KOPT-K1 (cell line): ENCODE measurements around the gene PPFIA1.
"Not testable (repeated sequence)": the region's sequence is repeated elsewhere in the genome, so short reads cannot be mapped to it uniquely, and the experiment has no call there.

ENCODE experiments used
- H3K27ac ChIP-seq: fragments of 200-600 bp; sonication (generic); 2 replicates; pipeline ENCODE4 v1.5.1; 2016; ENCODE audit warnings: antibody characterized with exemption, mild to moderate bottlenecking, low read depth, low read length; ENCODE audit not compliant: poor library complexity, severe bottlenecking
- H3K36me3 ChIP-seq: fragments of 200-600 bp; sonication (generic); 2 replicates; pipeline ENCODE4 v1.5.1; 2017; ENCODE audit warnings: antibody characterized with exemption, mild to moderate bottlenecking, low read length, moderate library complexity; ENCODE audit not compliant: insufficient read depth
- H3K9me3 ChIP-seq: fragments of 200-600 bp; sonication (generic); 2 replicates; pipeline ENCODE4 v1.5.1; 2017; ENCODE audit warnings: antibody characterized with exemption, low read length, mild to moderate bottlenecking; ENCODE audit not compliant: insufficient read depth, poor library complexity, severe bottlenecking

Gene PPFIA1

GRCh38 chr11:70268526-70268925 is 2.0 kb upstream of the PPFIA1 start:
- no peaks in the 10 kb centered on the region for H3K9me3 ChIP-seq
- H3K27ac ChIP-seq: no peak overlapping the region
- H3K36me3 ChIP-seq: peaks cover 15% of the 10 kb centered on the region

DNA sequence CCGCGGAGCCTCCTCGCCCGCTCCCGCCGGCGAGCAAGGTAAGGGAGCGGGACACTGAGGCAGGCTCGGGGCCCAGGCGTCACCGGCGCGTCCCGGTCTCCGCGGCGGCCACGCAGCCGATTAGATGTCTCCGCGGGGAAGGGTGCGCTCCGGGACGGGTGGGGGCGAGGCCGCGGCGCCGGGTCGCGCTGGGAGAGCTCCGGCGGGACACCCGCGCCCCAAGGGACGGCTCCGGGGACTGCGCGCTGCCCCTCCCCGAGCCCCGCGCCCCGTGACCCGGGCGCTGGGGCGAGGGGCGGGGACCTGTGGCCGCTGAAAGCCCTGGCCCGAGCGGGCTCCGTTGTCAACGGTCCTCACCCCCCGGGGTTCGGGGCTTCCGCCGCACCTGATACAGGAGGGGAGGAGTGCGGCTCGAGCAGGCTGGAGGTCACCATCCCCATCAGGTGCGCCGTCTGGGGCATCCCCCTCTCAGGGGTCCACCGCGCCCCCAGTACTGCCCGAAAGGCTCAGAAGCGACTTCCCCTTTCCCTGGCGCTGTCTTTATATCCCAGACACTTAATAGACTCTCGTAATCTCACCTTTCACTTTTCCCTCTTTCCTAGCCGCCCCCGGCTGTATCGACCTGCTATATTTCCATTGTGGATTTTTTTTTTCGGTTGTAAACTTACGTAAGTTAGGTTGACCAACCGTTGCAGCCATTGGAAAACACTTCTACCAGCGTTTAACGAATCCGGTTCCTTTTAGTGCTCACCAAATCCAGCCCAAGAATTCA is 573 bp downstream of the PPFIA1 start:
- Histone ChIP-seq H3K36me3 (peaks cover 39% of the 10 kb centered on the region), H3K27ac (peak overlapping the region; percentile 56), H3K9me3 (no peaks in the 10 kb centered on the region)

DNA sequence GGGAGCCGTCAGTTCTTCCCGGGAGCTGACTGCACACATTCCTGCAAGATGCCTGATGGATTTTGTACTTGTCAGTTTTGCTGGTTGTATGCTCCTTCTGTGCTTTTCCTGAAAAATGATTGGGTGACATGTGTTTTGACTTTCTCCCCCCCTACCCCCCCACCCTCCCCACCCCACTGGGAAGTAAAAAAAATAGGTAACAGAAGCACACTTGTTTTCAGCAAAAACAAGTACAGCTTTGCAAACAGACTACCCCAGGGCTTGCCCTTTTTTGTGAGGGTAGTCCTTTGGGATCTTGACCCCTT is 1.1 kb downstream of the PPFIA1 start:
- no peak overlapping the region for H3K27ac ChIP-seq
- H3K9me3 ChIP-seq: no peaks in the 10 kb centered on the region
- peaks cover 41% of the 10 kb centered on the region for H3K36me3 ChIP-seq

GRCh38 chr11:70272009-70272408 is 1.5 kb downstream of the PPFIA1 start:
- Histone ChIP-seq H3K27ac (no peak overlapping the region), H3K36me3 (peaks cover 41% of the 10 kb centered on the region), H3K9me3 (no peaks in the 10 kb centered on the region)

GRCh38 chr11:70278994-70279393 is 8.5 kb downstream of the PPFIA1 start:
- H3K36me3 ChIP-seq: peaks cover 66% of the 10 kb centered on the region
- no peak overlapping the region for H3K27ac ChIP-seq
- no peaks in the 10 kb centered on the region for H3K9me3 ChIP-seq

GRCh38 chr11:70281156-70281609 is 10.7 kb downstream of the PPFIA1 start:
- H3K9me3 ChIP-seq: no peaks in the 10 kb centered on the region
- H3K27ac ChIP-seq: no peak overlapping the region
- H3K36me3 ChIP-seq: peaks cover 65% of the 10 kb centered on the region

DNA sequence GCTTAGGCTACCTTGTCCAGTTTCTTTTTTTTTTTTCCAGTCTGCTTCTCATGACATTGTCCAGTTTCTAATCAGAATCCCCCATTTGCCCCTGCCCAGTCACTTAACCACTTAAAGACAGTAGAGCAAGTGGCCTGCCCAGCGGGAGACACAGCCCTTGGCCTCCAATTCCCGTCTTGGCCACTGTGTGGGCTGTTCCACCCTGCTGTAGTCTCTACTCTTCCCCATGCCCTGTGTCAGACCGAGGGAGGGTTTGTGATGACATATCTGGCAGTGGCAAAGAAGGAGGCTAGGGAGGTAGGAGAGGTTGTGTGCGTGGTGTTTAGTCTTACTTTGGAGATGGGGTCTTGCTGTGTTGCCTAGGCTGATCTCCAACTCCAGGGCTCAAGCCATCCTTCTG is 11.5 kb downstream of the PPFIA1 start:
- no peaks in the 10 kb centered on the region for H3K9me3 ChIP-seq
- H3K27ac ChIP-seq: no peak overlapping the region
- peaks cover 73% of the 10 kb centered on the region for H3K36me3 ChIP-seq

- Histone ChIP-seq H3K27ac (no peak overlapping the region), H3K9me3 (no peaks in the 10 kb centered on the region), H3K36me3 (peaks cover 83% of the 10 kb centered on the region)
These were observed 18.2 kb downstream of the PPFIA1 start for GRCh38 chr11:70288721-70289120.

DNA sequence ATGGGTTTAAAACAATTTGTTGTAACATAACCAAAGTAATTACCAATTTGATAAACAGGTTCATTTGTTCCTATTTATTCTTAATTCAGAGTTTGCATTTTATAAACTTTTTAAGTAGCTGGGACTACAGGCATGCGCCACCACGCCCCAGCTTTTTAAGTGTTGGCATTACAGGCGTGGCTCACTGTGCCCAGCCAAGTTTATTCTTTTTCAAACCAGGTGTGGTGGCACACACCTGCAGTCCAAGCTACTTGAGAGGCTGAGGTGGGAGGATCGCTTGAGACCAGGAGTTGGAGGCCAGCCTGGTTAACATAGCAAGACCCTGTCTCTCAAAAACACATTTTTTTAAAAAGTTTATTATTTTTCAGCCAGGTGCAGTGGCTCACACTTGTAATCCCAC is 19.1 kb downstream of the PPFIA1 start:
- peaks cover 80% of the 10 kb centered on the region for H3K36me3 ChIP-seq
- no peak overlapping the region for H3K27ac ChIP-seq
- H3K9me3 ChIP-seq: no peaks in the 10 kb centered on the region

GRCh38 chr11:70290361-70291065 is 20.0 kb downstream of the PPFIA1 start:
- peaks cover 72% of the 10 kb centered on the region for H3K36me3 ChIP-seq
- no peaks in the 10 kb centered on the region for H3K9me3 ChIP-seq
- H3K27ac ChIP-seq: no peak overlapping the region

GRCh38 chr11:70292166-70292565 is 21.7 kb downstream of the PPFIA1 start:
- peaks cover 56% of the 10 kb centered on the region for H3K36me3 ChIP-seq

DNA sequence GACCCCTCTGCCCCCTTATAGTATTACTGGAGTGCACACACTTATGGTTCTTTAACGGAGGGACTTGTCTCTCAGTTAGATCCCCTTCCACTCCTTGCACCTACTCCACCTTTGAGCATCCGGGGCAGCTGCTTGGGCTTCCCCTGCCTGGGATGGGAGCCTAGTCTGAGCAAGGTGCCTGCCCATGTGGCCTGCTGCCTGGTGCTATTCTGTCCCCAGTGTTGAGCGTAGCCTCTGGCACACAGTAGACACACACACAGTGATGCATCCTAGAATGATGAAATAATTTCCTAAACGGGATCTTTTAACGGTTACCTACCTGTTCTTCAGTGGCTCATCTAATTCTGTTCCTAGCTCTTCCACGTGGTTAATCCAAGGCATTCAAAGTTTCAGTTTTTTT is 22.4 kb downstream of the PPFIA1 start:
- peaks cover 55% of the 10 kb centered on the region for H3K36me3 ChIP-seq
- H3K27ac ChIP-seq: no peak overlapping the region
- H3K9me3 ChIP-seq: no peaks in the 10 kb centered on the region

More at GRCh38 chr11:70292166-70292565, 21.7 kb downstream of the PPFIA1 start:
- Histone ChIP-seq H3K27ac (no peak overlapping the region), H3K9me3 (no peaks in the 10 kb centered on the region)

DNA sequence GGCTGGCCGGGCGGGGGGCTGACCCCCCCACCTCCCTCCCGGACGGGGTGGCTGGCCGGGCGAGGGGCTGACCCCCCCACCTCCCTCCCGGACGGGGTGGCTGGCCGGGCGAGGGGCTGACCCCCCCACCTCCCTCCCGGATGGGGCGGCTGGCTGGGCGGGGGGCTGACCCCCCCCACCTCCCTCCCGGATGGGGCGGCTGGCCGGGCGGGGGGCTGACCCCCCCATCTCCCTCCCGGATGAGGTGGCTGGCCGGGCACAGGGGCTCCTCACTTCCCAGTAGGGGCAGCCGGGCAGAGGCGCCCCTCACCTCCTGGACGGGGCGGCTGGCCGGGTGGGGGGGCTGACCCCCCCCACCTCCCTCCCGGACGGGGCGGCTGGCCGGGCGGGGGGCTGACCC is 24.7 kb downstream of the PPFIA1 start:
- not testable (repeated sequence) for H3K9me3 ChIP-seq, H3K27ac ChIP-seq
- H3K36me3 ChIP-seq: peaks cover 67% of the 10 kb centered on the region

GRCh38 chr11:70296681-70297080 is 26.2 kb downstream of the PPFIA1 start:
- Histone ChIP-seq H3K9me3 (no peaks in the 10 kb centered on the region), H3K27ac (no peak overlapping the region), H3K36me3 (peaks cover 56% of the 10 kb centered on the region)

DNA sequence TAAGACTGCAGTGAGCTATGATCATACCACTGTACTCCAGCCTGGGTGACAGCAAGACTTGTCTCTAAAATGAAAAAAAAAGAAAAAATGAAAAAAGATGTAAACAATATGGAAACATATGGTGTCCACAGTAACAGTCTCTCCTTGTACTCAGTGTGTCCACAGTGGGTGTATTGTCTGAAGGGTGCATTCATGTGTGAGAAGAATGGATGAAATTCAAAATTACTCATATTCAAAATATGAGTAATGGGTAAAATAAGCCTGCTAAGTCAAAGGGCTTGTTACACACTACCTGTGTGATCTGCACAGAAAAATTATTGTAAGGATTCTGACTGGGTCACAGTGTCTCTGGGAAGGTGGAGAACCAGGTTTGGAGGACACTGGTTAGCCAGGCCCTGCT is 26.9 kb downstream of the PPFIA1 start:
- H3K36me3 ChIP-seq: peaks cover 56% of the 10 kb centered on the region
- H3K27ac ChIP-seq: no peak overlapping the region
- H3K9me3 ChIP-seq: no peaks in the 10 kb centered on the region
